Activated CD4-positive, CD25-positive, alpha-beta regulatory T cell treated with anti-CD3 and anti-CD28 coated beads, Interleukin-2, amount 50 U/mL, for 16 hours (primary cell): ENCODE data around the gene PTHLH.

Experiments used
- DNase-seq: peaks from one replicate; pipeline ENCODE4 v3.0.0-alpha.2; 2020; ENCODE audit warnings: low read depth, low spot score

Gene PTHLH

DNA sequence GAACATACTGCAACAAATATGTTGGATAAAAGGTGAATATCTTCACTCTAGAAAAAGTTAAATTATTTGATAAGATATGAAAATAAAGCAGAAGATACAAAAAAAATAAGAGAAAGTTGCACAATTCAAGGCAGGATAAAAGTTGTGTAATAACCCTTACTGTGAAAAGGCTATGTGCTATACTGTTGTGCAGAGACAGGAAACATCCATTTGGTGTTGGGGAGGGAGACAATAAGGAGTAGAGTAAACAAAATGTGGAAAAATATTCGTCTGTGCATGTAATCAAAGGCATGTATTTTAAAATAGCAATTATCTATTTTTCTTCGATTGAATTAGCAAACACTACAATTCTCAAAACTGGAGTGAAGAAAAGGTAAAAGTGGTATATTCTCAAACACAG is 34.8 kb downstream of the PTHLH start:
- DNase-seq, result no peak

DNA sequence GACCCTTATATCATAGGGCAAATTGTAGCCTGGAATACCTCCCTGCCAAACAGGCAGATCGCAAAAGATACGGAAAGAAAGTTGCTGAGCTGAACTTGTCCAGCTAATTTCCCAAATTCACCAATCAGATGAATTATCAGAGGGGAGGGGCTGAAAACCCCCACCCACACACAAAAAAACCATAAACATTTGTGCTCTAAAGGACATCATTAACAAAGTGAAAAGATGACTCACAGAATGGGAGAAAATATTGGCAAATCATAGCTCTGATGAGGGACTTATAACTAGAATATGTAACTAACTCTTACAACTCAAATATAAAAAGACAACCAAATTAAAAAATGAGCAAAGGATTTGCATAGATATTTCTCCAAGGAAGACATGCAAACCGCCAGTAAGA is 36.3 kb downstream of the PTHLH start:
- no peak for DNase-seq

DNA sequence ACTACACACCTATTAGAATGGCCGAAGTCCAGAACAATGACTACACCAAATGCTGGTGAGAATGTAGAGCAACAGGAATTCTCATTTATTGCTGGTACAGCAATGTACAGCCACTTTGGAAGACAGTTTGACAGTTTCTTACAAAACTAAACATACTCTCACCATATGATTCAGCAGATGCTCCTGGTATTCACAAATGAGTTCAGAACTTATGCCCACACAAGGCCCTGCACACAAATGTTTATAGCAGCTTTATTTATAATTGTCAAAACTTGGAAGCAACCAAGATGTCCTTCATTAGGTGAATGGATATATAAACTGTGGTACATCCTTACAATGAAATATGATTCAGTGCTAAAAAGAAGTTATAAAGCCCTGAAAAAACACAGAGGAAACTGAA is 38.3 kb downstream of the PTHLH start:
- no peak for DNase-seq

DNA sequence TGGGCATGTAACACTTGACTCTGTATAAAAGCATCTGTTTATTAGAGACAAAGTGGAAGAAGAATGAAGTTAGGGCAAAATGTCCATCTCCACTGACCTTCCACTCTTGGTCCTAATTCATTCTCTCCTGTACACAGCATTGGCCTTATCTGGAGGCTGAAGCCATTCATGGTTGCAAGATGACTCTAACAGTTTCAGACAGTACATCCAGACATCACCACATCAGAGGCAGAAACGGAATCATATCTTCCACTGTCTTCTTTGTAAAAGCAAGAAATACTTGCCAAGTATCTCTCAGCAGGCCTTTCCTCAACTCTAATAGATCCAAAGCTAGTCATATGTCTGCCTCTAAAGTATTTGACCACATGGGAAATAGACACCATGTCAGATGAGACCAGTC is 41.1 kb downstream of the PTHLH start:
- DNase-seq, result no peak

DNA sequence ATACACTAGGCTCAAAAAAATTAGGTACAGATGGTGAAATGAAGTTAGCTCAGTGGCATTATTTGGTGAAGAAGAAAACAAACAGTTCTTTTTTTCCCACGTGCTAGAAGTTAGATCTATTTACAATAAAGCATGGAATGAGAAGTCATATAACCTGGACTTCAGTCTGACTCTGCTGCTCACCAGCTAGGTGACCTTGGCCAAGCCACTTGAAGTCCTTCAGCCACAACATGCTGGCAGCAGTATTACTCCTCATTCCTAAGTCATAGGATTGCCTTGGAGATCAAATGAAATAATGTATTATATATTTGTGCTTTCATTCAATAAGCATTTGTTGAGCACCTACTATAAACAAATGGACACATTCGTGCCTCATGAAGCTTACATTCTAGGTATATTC is 45.2 kb downstream of the PTHLH start:
- no peak for DNase-seq

DNA sequence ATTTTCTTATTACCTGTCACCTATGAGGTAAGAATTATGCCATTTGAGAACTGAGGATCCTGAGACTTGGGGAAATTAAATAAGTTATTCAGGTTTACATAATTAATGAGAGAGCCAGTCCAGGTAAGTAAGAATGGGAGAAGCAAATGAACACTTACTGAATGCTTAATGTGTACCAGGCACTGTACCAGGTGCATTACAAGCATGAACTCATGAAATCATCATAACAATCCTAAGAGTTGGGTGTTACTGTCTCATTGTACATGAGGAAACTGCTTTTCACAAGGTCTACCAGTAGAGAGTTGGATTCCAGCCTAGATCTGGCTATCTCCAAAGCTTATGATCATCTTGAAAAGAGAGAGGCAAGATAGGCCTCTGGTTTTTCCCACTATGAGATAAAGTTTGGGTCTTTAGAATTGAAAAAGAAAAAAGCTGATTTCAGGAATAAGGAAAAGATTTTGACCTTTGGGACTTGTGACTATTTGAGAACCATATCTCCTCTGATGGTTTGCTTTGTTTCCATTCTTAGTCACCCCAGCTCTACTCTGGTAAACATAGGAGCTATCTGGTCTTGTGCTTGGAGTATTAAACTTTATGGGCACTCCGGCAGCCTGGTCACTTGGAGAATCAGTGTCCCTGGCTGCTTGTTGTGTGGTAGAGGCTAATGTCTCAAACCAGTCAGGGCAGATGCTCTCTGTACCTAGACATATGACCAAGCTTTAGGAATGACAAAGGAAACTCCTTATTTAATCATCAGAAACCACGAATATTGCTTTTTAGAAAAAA is 48.0 kb downstream of the PTHLH start:
- no peak for DNase-seq

DNA sequence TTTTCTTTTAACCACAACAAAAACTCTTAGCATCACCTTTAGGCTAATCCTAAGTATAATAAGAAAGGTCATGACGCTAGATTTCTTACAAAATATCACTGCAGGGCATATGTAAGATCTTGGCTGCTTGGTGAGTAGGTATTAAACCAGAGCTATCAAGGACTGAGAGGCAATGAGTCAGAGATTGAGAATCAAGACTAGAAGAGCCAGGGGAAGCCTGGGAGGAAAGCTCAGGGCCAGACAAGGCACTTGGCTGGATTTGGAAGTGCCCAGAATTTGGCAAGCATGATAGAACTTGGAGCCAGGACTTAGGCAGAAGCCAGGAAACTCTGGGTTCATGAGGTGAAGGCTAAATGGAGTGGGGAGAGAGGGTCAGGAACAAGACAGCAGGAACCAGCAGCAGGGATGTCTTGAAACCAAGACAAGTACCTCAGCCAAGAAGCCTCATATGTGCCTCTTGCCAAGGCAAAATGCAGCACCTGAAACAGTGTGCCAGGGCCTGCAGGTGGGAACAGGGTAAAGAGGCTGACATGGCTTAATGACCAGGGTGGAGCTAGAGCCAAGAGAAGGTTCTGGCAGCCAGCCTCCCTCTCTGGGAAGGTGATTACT is 49.9 kb downstream of the PTHLH start:
- DNase-seq, result no peak

DNA sequence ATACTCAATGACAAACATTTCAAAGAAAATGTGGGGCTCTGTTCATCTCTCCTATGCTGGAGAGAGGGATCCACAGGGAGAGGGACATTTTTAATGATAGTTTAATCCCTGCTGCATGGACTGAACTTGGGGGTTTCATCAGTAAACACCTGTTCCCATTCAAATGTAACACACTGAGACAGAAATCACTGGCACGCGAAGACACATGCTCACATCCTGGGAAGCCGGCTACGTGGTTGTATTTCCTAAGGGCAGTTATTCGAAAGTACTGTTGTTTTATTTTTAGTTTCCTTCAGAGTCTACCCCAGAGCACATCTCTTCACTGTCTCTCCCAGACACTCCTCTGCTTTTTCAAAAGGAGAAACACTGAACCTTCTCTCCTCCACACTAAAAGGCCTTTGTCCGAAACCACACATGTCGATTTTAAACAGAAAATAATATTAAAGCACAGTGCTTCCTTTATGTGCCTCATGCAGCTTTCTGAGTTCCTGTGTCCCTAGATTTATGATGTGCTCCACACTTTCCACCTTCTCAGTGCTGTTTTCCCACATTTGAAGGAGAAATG is 52.8 kb downstream of the PTHLH start:
- DNase-seq, result no peak

DNA sequence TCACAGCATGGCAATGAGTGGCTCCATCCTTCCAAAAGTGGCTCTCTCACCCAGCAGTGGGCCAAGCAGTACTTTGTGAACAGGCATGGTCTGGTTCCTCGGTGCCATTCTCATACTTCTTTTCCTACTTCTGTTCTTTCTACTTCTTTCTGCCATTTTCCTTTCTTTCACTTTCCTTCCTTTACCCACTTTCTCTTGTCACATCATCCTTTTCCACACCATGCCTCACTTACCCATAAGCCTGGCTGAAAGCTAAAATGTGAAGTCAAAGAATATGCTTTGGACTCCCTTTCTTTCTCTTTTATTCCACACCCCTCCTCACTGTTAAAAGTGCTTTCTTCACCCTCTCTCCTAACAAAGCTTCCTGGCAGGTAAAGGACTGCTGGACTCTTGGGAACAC is 57.0 kb downstream of the PTHLH start:
- no peak for DNase-seq

DNA sequence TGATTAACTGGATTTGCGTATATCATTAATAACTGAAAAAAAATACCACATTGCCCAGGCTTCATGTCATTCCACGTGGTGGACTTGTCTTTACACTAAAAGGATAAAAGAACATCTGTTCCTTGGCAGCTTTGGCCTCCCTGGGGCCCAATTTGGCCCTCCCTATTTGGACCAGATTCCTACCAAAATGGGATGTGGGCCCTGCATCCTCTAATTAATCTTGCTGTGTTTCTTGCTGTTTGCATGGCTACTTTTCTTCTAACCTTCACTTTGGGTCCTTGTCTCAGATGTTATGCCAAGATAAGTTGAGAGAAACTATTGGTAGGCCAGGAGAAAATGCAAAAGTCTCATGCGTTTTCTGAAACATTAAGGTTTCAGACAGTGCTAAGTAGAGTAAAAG is 57.5 kb downstream of the PTHLH start:
- DNase-seq, result no peak

DNA sequence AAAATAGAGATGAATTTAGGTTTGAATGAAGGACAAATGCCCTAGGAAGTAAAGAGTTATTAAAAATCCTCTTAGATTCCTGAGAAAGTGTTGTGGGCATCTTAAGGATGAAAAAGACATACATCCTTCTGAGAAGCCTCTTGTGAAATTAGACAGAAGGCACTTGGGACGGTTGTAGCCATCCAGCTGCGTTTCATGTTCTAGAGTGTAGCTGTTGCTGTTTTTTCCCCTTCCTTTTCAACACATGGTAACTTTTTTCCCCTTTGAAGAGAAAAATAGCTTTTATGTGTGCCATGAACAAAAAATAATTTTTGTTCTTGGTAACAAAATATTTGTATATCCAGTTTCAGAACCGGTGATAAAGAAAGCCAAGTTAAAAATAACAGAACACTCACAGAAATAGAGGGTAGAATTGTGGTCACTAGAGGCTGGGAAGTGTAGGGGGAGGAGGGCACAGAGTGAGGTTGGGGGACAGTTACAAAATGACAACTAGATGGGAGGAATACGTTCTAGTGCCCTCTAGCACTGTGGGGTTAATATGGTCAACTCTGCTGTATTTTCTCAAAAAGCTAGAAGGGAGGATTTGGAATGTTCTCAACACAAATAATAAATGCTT is 58.4 kb downstream of the PTHLH start:
- DNase-seq, result no peak

DNA sequence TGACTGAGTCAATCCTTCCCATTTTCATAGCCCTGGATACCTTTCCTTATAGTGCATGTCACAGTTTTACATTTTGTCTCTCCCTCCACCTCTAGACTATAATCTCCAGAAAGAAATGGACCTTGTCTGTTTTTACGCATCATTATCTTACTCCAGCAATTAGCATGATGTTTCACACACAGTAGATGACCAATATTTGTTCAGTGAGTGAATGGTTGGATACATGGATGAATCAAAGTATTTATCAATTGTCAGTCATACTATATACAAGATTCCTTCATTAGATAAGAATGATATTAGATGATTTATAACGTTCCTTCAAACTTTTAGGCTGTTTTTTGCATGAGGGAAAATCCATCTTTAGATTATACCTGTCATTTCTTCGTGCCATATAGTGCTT is 61.1 kb downstream of the PTHLH start:
- no peak for DNase-seq
